GM12878 (cell line): ENCODE results near the gene FRYL.
"Not testable (repeated sequence)": the region's sequence is repeated elsewhere in the genome, so short reads cannot be mapped to it uniquely, and the experiment has no call there.

Experiments
- CEBPB ChIP-seq, 2 experiments: fragments of 150-350 bp in 1 of 2; IDR thresholded peaks; 2 replicates each; pipeline ENCODE4 v1.6.1; 2012 to 2014; ENCODE audit warnings: low read depth in 2 of 2, low read length in 2 of 2, borderline replicate concordance in 1 of 2, inconsistent platforms in 1 of 2
- ESRRA ChIP-seq: IDR thresholded peaks from 2 replicates; pipeline ENCODE4 v1.6.1; 2012; ENCODE audit warnings: mild to moderate bottlenecking, low read length, improper control_type of control experiment
- JUNB ChIP-seq: IDR thresholded peaks from 2 replicates; pipeline ENCODE4 v1.6.1; 2016; ENCODE audit warnings: antibody characterized with exemption, mild to moderate bottlenecking
- NFXL1 ChIP-seq: fragments of 450-650 bp; IDR thresholded peaks from 2 replicates; pipeline ENCODE4 v1.6.1; 2017; ENCODE audit warnings: antibody characterized with exemption, mild to moderate bottlenecking, borderline replicate concordance
- NR2C2 ChIP-seq: IDR thresholded peaks from 2 replicates; pipeline ENCODE4 v1.6.1; 2011; ENCODE audit warnings: borderline replicate concordance, low read depth; ENCODE audit not compliant: control insufficient read depth, insufficient read length
- POLR2A ChIP-seq: IDR thresholded peaks from 2 replicates; pipeline ENCODE4 v1.6.1; 2011; ENCODE audit warnings: low read depth, mild to moderate bottlenecking, low read length
- SP1 ChIP-seq: IDR thresholded peaks from one replicate; pipeline ENCODE4 v1.6.1; 2011; ENCODE audit warnings: low read depth, low read length
- TF ChIP-seq, protein P1 (sequence below): IDR thresholded peaks from 2 replicates; pipeline ENCODE4 v1.6.1; 2012; ENCODE audit warnings: improper control_type of control experiment, low read depth, low read length; ENCODE audit not compliant: insufficient replicate concordance
- TF ChIP-seq, protein P2 (sequence below): IDR thresholded peaks from 2 replicates; pipeline ENCODE4 v1.6.1; 2012; ENCODE audit warnings: mild to moderate bottlenecking, low read depth, low read length
- TF ChIP-seq, protein P3 (sequence below): IDR thresholded peaks from 2 replicates; pipeline ENCODE4 v1.6.1; 2011; ENCODE audit warnings: mild to moderate bottlenecking, low read depth, low read length, moderate library complexity; ENCODE audit not compliant: insufficient replicate concordance
- TF ChIP-seq, protein P4 (sequence below), 3 experiments: IDR thresholded peaks in 2 of 3; conservative IDR thresholded peaks in 1 of 3; 2 replicates each; pipeline ENCODE4 v1.5.1; 2011; ENCODE audit warnings: low read depth in 3 of 3, low read length in 3 of 3, mild to moderate bottlenecking in 3 of 3, control low read depth in 2 of 3, moderate library complexity in 2 of 3, inconsistent platforms in 1 of 3, mixed read lengths in 1 of 3; ENCODE audit not compliant: control insufficient read depth in 2 of 3, insufficient read depth in 1 of 3; ENCODE audit errors: extremely low read depth in 1 of 3

DNA sequence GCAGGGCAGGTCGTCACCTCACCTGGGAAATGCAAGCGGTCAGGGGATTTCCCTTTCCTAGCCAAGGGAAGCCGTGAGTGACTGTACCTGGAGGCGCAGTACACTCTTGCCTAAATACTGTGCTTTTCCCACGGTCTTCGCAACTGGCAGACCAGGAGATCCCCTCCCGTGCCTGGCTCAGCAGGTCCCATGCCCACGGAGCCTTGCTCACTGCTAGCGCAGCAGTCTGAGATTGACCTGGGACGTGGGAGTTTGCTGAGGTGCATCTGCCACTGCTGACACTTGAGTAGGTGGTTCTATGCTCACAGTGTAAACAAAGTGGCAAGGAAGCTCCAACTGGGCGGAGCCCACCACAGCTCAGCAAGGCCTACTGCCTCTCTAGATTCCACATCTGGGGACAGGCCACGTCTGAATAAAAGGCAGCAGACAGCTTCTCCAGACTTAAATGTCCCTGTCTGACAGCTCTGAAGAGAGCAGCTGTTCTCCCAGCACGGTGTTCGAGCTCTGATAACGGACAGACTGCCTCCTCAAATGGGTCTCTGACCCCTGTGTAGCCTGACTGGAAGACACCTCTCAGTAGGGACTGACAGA is 51.1 kb downstream of the FRYL start:
- TF ChIP-seq, protein P1, sequence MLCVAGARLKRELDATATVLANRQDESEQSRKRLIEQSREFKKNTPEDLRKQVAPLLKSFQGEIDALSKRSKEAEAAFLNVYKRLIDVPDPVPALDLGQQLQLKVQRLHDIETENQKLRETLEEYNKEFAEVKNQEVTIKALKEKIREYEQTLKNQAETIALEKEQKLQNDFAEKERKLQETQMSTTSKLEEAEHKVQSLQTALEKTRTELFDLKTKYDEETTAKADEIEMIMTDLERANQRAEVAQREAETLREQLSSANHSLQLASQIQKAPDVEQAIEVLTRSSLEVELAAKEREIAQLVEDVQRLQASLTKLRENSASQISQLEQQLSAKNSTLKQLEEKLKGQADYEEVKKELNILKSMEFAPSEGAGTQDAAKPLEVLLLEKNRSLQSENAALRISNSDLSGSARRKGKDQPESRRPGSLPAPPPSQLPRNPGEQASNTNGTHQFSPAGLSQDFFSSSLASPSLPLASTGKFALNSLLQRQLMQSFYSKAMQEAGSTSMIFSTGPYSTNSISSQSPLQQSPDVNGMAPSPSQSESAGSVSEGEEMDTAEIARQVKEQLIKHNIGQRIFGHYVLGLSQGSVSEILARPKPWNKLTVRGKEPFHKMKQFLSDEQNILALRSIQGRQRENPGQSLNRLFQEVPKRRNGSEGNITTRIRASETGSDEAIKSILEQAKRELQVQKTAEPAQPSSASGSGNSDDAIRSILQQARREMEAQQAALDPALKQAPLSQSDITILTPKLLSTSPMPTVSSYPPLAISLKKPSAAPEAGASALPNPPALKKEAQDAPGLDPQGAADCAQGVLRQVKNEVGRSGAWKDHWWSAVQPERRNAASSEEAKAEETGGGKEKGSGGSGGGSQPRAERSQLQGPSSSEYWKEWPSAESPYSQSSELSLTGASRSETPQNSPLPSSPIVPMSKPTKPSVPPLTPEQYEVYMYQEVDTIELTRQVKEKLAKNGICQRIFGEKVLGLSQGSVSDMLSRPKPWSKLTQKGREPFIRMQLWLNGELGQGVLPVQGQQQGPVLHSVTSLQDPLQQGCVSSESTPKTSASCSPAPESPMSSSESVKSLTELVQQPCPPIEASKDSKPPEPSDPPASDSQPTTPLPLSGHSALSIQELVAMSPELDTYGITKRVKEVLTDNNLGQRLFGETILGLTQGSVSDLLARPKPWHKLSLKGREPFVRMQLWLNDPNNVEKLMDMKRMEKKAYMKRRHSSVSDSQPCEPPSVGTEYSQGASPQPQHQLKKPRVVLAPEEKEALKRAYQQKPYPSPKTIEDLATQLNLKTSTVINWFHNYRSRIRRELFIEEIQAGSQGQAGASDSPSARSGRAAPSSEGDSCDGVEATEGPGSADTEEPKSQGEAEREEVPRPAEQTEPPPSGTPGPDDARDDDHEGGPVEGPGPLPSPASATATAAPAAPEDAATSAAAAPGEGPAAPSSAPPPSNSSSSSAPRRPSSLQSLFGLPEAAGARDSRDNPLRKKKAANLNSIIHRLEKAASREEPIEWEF, result not testable (repeated sequence)
- TF ChIP-seq, protein P2, sequence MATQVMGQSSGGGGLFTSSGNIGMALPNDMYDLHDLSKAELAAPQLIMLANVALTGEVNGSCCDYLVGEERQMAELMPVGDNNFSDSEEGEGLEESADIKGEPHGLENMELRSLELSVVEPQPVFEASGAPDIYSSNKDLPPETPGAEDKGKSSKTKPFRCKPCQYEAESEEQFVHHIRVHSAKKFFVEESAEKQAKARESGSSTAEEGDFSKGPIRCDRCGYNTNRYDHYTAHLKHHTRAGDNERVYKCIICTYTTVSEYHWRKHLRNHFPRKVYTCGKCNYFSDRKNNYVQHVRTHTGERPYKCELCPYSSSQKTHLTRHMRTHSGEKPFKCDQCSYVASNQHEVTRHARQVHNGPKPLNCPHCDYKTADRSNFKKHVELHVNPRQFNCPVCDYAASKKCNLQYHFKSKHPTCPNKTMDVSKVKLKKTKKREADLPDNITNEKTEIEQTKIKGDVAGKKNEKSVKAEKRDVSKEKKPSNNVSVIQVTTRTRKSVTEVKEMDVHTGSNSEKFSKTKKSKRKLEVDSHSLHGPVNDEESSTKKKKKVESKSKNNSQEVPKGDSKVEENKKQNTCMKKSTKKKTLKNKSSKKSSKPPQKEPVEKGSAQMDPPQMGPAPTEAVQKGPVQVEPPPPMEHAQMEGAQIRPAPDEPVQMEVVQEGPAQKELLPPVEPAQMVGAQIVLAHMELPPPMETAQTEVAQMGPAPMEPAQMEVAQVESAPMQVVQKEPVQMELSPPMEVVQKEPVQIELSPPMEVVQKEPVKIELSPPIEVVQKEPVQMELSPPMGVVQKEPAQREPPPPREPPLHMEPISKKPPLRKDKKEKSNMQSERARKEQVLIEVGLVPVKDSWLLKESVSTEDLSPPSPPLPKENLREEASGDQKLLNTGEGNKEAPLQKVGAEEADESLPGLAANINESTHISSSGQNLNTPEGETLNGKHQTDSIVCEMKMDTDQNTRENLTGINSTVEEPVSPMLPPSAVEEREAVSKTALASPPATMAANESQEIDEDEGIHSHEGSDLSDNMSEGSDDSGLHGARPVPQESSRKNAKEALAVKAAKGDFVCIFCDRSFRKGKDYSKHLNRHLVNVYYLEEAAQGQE, result not testable (repeated sequence)
- TF ChIP-seq, protein P3, sequence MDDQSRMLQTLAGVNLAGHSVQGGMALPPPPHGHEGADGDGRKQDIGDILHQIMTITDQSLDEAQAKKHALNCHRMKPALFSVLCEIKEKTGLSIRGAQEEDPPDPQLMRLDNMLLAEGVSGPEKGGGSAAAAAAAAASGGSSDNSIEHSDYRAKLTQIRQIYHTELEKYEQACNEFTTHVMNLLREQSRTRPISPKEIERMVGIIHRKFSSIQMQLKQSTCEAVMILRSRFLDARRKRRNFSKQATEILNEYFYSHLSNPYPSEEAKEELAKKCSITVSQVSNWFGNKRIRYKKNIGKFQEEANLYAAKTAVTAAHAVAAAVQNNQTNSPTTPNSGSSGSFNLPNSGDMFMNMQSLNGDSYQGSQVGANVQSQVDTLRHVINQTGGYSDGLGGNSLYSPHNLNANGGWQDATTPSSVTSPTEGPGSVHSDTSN, result not testable (repeated sequence)
- TF ChIP-seq CEBPB (IDR thresholded peaks at IDR 0.05; ENCODE audit: borderline replicate concordance in 1 of 2, low read depth in 2 of 2, low read length in 2 of 2); POLR2A; NR2C2; ESRRA; JUNB; NFXL1; SP1: not testable (repeated sequence)
- TF ChIP-seq, protein P4, sequence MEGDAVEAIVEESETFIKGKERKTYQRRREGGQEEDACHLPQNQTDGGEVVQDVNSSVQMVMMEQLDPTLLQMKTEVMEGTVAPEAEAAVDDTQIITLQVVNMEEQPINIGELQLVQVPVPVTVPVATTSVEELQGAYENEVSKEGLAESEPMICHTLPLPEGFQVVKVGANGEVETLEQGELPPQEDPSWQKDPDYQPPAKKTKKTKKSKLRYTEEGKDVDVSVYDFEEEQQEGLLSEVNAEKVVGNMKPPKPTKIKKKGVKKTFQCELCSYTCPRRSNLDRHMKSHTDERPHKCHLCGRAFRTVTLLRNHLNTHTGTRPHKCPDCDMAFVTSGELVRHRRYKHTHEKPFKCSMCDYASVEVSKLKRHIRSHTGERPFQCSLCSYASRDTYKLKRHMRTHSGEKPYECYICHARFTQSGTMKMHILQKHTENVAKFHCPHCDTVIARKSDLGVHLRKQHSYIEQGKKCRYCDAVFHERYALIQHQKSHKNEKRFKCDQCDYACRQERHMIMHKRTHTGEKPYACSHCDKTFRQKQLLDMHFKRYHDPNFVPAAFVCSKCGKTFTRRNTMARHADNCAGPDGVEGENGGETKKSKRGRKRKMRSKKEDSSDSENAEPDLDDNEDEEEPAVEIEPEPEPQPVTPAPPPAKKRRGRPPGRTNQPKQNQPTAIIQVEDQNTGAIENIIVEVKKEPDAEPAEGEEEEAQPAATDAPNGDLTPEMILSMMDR (IDR thresholded peaks at IDR 0.05 in 2 of 3, conservative IDR thresholded peaks at IDR 0.05 in 1 of 3; ENCODE audit: control insufficient read depth in 2 of 3, extremely low read depth in 1 of 3, insufficient read depth in 1 of 3, low read depth in 3 of 3, low read length in 3 of 3), result not testable (repeated sequence)
